ENCODE measurements around the gene C2orf92. TPM values are rescaled to one million over a fixed set of nuclear protein-coding genes. Genes with fewer than 3 reads are reported as not detected.
"Not testable (repeated sequence)": the region's sequence is repeated elsewhere in the genome, so short reads cannot be mapped to it uniquely, and the experiment has no call there.

Gene C2orf92
- polyA plus RNA-seq, 3 donors = 7.9 TPM; not detected in 2

- no peak for DNase-seq
- Mint-ChIP-seq H3K27ac (no peak overlapping the region), H3K4me3 (no peak overlapping the region), H3K27me3 (ENCODE audit: low read depth in 3 of 3) (peaks cover 0 to 5% (median 2%) of the 10 kb centered on the region in 3 donors), H3K9me3 (peaks cover 0 to 2% (median 0%) of the 10 kb centered on the region in 7 donors), H3K4me1 (peaks cover 5% of the 10 kb centered on the region), H3K36me3 (no peaks in the 10 kb centered on the region)
- no peaks in the 10 kb centered on the region for H3K36me3 ChIP-seq (replicated peaks in 1 of 2; ENCODE audit: control insufficient read depth in 1 of 2, insufficient read depth in 2 of 2, low read length in 2 of 2)
- 100% methylated on average over 4 of the region's 7 CpGs for WGBS (ENCODE audit: insufficient coverage)
- H3K27me3 ChIP-seq (ENCODE audit: control insufficient read depth in 2 of 2, insufficient read depth in 2 of 2, low read length in 2 of 2) = no peaks in the 10 kb centered on the region
- H3K4me3 ChIP-seq (replicated peaks in 1 of 3; ENCODE audit: low read depth in 2 of 3, low read length in 3 of 3) = no peak overlapping the region
- no peak overlapping the region for H3K9ac ChIP-seq (ENCODE audit: insufficient read depth, low read length, poor library complexity, severe bottlenecking)
- intact Hi-C loops (cut with micrococcal nuclease) = no loop called here
- H3K4me2 ChIP-seq (replicated peaks; ENCODE audit: extremely low read depth, low read length, poor library complexity, severe bottlenecking) = no peak overlapping the region
- no peaks in the 10 kb centered on the region for H3K4me1 ChIP-seq (ENCODE audit: control insufficient read depth in 1 of 2, insufficient read depth in 2 of 2, low read length in 2 of 2)
- H3K27ac ChIP-seq (ENCODE audit: low read depth in 1 of 2, low read length in 2 of 2) = no peak overlapping the region
- no peak for TF ChIP-seq CTCF (IDR thresholded peaks at IDR 0.05)
- no peaks in the 10 kb centered on the region for H4K20me1 ChIP-seq (ENCODE audit: insufficient read depth, low read length)
- H2AFZ ChIP-seq (ENCODE audit: insufficient read depth, low read depth, low read length, poor library complexity, severe bottlenecking) = no peak overlapping the region
- H3K9me3 ChIP-seq (replicated peaks in 1 of 2; ENCODE audit: control insufficient read depth in 1 of 2, insufficient read depth in 1 of 2, low read length in 2 of 2) = no peaks in the 10 kb centered on the region
- H3K79me2 ChIP-seq (ENCODE audit: insufficient read depth, low read length) = no peaks in the 10 kb centered on the region
These were observed 2.0 kb downstream of the C2orf92 start for GRCh38 chr2:97671526-97671925.

GRCh38 chr2:97672606-97673140, 3.2 kb downstream of the C2orf92 start:
- H3K4me3 Mint-ChIP-seq; H3K4me1 Mint-ChIP-seq; H3K27me3 Mint-ChIP-seq (ENCODE audit: low read depth in 3 of 3); H3K4me1 ChIP-seq (ENCODE audit: control insufficient read depth in 1 of 2, insufficient read depth in 2 of 2, low read length in 2 of 2); H3K36me3 Mint-ChIP-seq; H3K9ac ChIP-seq (ENCODE audit: insufficient read depth, low read length, poor library complexity, severe bottlenecking); H4K20me1 ChIP-seq (ENCODE audit: insufficient read depth, low read length); H3K36me3 ChIP-seq (replicated peaks in 1 of 2; ENCODE audit: control insufficient read depth in 1 of 2, insufficient read depth in 2 of 2, low read length in 2 of 2); H3K4me3 ChIP-seq (replicated peaks in 1 of 3; ENCODE audit: low read depth in 2 of 3, low read length in 3 of 3); DNase-seq; intact Hi-C loops (cut with micrococcal nuclease); H3K27ac ChIP-seq (ENCODE audit: low read depth in 1 of 2, low read length in 2 of 2); H3K9me3 Mint-ChIP-seq; H3K27me3 ChIP-seq (ENCODE audit: control insufficient read depth in 2 of 2, insufficient read depth in 2 of 2, low read length in 2 of 2); H3K9me3 ChIP-seq (replicated peaks in 1 of 2; ENCODE audit: control insufficient read depth in 1 of 2, insufficient read depth in 1 of 2, low read length in 2 of 2); H3K4me2 ChIP-seq (replicated peaks; ENCODE audit: extremely low read depth, low read length, poor library complexity, severe bottlenecking); H3K79me2 ChIP-seq (ENCODE audit: insufficient read depth, low read length): not testable (repeated sequence)
- peak overlapping the region; percentile 16 for H2AFZ ChIP-seq (ENCODE audit: insufficient read depth, low read depth, low read length, poor library complexity, severe bottlenecking)
- WGBS (ENCODE audit: insufficient coverage) = 94% methylated on average over 4 of the region's 6 CpGs
- H3K27ac Mint-ChIP-seq = peak overlapping the region in 1 of 7 donors; percentile 10
